HEK293 (cell line): ENCODE data around the gene GALNS.

Experiments
- CTCF ChIA-PET: fragments of 350-600 bp; formaldehyde crosslinking; extraction: SDS; loops from one replicate; lab custom pipeline; 2021; ENCODE audit warnings: antibody characterized with exemption; lab: Yijun Ruan, JAX
- POLR2A ChIA-PET: fragments of 300-600 bp; formaldehyde crosslinking; extraction: SDS; loops from one replicate; lab custom pipeline; 2020; ENCODE audit warnings: antibody characterized with exemption, inconsistent platforms; lab: Yijun Ruan, JAX
- H3K27ac ChIP-seq: fragments of 200-500 bp; sonication (Bioruptor generic); 2 replicates; pipeline ENCODE4 v1.5.1; 2014; ENCODE audit warnings: low read depth, low read length, control low read depth, inconsistent platforms; ENCODE audit errors: extremely low read depth
- H3K36me3 ChIP-seq, 2 experiments: fragments of 200-500 bp in 1 of 2; sonication (Bioruptor generic) in 1 of 2; 1 replicate in 1 of 2; 2 replicates in 1 of 2; pipeline ENCODE4 v1.5.1; 2014 to 2017; ENCODE audit warnings: inconsistent platforms in 2 of 2, low read length in 2 of 2; ENCODE audit not compliant: control insufficient read depth in 2 of 2, insufficient read depth in 1 of 2
- H3K4me1 ChIP-seq: fragments of 200-500 bp; sonication (Bioruptor generic); 2 replicates; pipeline ENCODE4 v1.5.1; 2014; ENCODE audit warnings: mild to moderate bottlenecking, low read length, inconsistent platforms; ENCODE audit not compliant: control insufficient read depth, insufficient read depth
- H3K4me3 ChIP-seq: 2 replicates; pipeline ENCODE4 v1.5.1; 2011; ENCODE audit warnings: low read depth, mild to moderate bottlenecking, control low read depth, low read length, moderate library complexity
- H3K9me3 ChIP-seq: fragments of 200-500 bp; sonication (Bioruptor generic); 2 replicates; pipeline ENCODE4 v1.5.1; 2014; ENCODE audit warnings: low read depth, low read length, inconsistent platforms; ENCODE audit not compliant: control insufficient read depth, insufficient read depth
- HOXA7 ChIP-seq: sonication (generic); formaldehyde crosslinking; IDR thresholded peaks from 2 replicates; pipeline ENCODE4 v1.8.1; 2022; ENCODE audit warnings: missing genetic modification reagents, borderline replicate concordance
- IKZF3 ChIP-seq: fragments of 450-650 bp; IDR thresholded peaks from 2 replicates; pipeline ENCODE4 v1.5.0; 2018; ENCODE audit warnings: missing biosample characterization, mild to moderate bottlenecking, missing genetic modification characterization, moderate library complexity
- KLF1 ChIP-seq: fragments of 450-650 bp; formaldehyde crosslinking; IDR thresholded peaks from 2 replicates; pipeline ENCODE4 v1.5.1; 2016; ENCODE audit warnings: missing biosample characterization, missing genetic modification characterization
- KLF9 ChIP-seq: fragments of 450-650 bp; formaldehyde crosslinking; IDR thresholded peaks from 2 replicates; pipeline ENCODE4 v1.5.1; 2016; ENCODE audit warnings: missing biosample characterization, missing genetic modification characterization, low read depth
- OVOL3 ChIP-seq: fragments of 450-650 bp; formaldehyde crosslinking; IDR thresholded peaks from 2 replicates; pipeline ENCODE4 v1.5.1; 2016; ENCODE audit warnings: missing biosample characterization, missing genetic modification characterization
- PRDM1 ChIP-seq: fragments of 450-650 bp; formaldehyde crosslinking; IDR thresholded peaks from 2 replicates; pipeline ENCODE4; 2016; ENCODE audit warnings: missing biosample characterization, missing genetic modification characterization
- ZFHX2 ChIP-seq: fragments of 450-650 bp; formaldehyde crosslinking; conservative IDR thresholded peaks from 2 replicates; pipeline ENCODE4 v1.5.1; 2016; ENCODE audit warnings: missing biosample characterization, missing genetic modification characterization
- ZIC2 ChIP-seq: fragments of 450-650 bp; formaldehyde crosslinking; IDR thresholded peaks from 2 replicates; pipeline ENCODE4 v1.5.1; 2016; ENCODE audit warnings: missing biosample characterization, missing genetic modification characterization
- ZNF112 ChIP-seq: fragments of 450-650 bp; formaldehyde crosslinking; IDR thresholded peaks from 2 replicates; pipeline ENCODE4 v1.5.0; 2017; ENCODE audit warnings: missing biosample characterization, missing genetic modification characterization
- ZNF121 ChIP-seq: fragments of 450-650 bp; formaldehyde crosslinking; IDR thresholded peaks from 2 replicates; pipeline ENCODE4 v1.5.1; 2016; ENCODE audit warnings: missing biosample characterization, missing genetic modification characterization
- ZNF157 ChIP-seq: fragments of 450-650 bp; formaldehyde crosslinking; IDR thresholded peaks from 2 replicates; pipeline ENCODE4 v1.5.1; 2016; ENCODE audit warnings: missing biosample characterization, missing genetic modification characterization
- ZNF19 ChIP-seq: fragments of 450-650 bp; formaldehyde crosslinking; IDR thresholded peaks from 2 replicates; pipeline ENCODE4; 2016; ENCODE audit warnings: missing biosample characterization, missing genetic modification characterization, low read depth
- ZNF202 ChIP-seq: fragments of 450-650 bp; formaldehyde crosslinking; IDR thresholded peaks from 2 replicates; pipeline ENCODE4 v1.5.1; 2016; ENCODE audit warnings: missing biosample characterization, missing genetic modification characterization, borderline replicate concordance
- ZNF354C ChIP-seq: fragments of 450-650 bp; formaldehyde crosslinking; IDR thresholded peaks from 2 replicates; pipeline ENCODE4 v1.5.1; 2016; ENCODE audit warnings: missing biosample characterization, missing genetic modification characterization, low read depth, borderline replicate concordance
- ZNF366 ChIP-seq: fragments of 450-650 bp; formaldehyde crosslinking; conservative IDR thresholded peaks from 2 replicates; pipeline ENCODE4 v1.5.1; 2016; ENCODE audit warnings: missing biosample characterization, missing genetic modification characterization
- ZNF560 ChIP-seq: fragments of 450-650 bp; formaldehyde crosslinking; IDR thresholded peaks from 2 replicates; pipeline ENCODE4 v1.5.1; 2017; ENCODE audit warnings: missing biosample characterization, missing genetic modification characterization, borderline replicate concordance
- ZNF76 ChIP-seq: fragments of 450-650 bp; formaldehyde crosslinking; IDR thresholded peaks from 2 replicates; pipeline ENCODE4; 2016; ENCODE audit warnings: low read depth, missing biosample characterization, missing genetic modification characterization, borderline replicate concordance
- ZXDB ChIP-seq: fragments of 450-650 bp; formaldehyde crosslinking; IDR thresholded peaks from 2 replicates; pipeline ENCODE4 v1.5.1; 2016; ENCODE audit warnings: missing biosample characterization, missing genetic modification characterization
- TF ChIP-seq, protein P1 (sequence below): fragments of 450-650 bp; formaldehyde crosslinking; IDR thresholded peaks from 2 replicates; pipeline ENCODE4 v1.5.1; 2017; ENCODE audit warnings: missing biosample characterization, mild to moderate bottlenecking, missing genetic modification characterization, moderate library complexity
- TF ChIP-seq, protein P2 (sequence below): fragments of 450-650 bp; formaldehyde crosslinking; IDR thresholded peaks from 2 replicates; pipeline ENCODE4 v1.5.1; 2016; ENCODE audit warnings: missing biosample characterization, missing genetic modification characterization
- TF ChIP-seq, protein P3 (sequence below): fragments of 450-650 bp; formaldehyde crosslinking; IDR thresholded peaks from 2 replicates; pipeline ENCODE4 v1.5.1; 2016; ENCODE audit warnings: missing biosample characterization, missing genetic modification characterization
- TF ChIP-seq, protein P4 (sequence below): fragments of 450-650 bp; formaldehyde crosslinking; IDR thresholded peaks from 2 replicates; pipeline ENCODE4 v1.5.1; 2017; ENCODE audit warnings: missing biosample characterization, missing genetic modification characterization

GALNS gene

DNA sequence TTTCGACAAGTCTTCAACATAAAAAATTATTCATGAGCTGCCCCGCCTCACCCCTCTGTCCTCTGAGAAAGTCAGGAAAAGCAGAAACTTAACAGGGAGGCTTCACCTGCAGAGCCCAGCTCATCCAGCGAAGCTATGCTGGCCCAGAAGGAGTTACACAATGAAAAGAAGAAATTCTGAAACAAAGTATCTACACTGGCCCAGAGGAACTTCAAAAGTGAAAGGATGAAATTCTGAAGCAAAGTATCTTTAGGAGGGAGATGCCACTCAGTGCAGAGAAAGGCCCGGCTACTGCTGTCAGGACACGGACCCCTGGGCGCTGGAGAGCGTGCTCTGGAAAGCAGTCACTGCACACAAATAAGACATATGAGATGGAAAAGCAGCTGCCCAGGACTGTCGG, 1.6 kb downstream of the GALNS start:
- no peak overlapping the region for H3K27ac ChIP-seq
- peaks cover 0 to 22% of the 10 kb centered on the region in 2 experiments; a peak in 1 of 3 replicates for H3K36me3 ChIP-seq
- ChIA-PET CTCF (no interaction called here), POLR2A (no interaction called here)
- TF ChIP-seq KLF1 (tag by site-specific recombination) = no peak
- TF ChIP-seq, protein P1, sequence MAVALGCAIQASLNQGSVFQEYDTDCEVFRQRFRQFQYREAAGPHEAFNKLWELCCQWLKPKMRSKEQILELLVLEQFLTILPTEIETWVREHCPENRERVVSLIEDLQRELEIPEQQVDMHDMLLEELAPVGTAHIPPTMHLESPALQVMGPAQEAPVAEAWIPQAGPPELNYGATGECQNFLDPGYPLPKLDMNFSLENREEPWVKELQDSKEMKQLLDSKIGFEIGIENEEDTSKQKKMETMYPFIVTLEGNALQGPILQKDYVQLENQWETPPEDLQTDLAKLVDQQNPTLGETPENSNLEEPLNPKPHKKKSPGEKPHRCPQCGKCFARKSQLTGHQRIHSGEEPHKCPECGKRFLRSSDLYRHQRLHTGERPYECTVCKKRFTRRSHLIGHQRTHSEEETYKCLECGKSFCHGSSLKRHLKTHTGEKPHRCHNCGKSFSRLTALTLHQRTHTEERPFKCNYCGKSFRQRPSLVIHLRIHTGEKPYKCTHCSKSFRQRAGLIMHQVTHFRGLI (tag by site-specific recombination) = no peak
- TF ChIP-seq ZIC2 (tag by site-specific recombination) = no peak
- TF ChIP-seq, protein P2, sequence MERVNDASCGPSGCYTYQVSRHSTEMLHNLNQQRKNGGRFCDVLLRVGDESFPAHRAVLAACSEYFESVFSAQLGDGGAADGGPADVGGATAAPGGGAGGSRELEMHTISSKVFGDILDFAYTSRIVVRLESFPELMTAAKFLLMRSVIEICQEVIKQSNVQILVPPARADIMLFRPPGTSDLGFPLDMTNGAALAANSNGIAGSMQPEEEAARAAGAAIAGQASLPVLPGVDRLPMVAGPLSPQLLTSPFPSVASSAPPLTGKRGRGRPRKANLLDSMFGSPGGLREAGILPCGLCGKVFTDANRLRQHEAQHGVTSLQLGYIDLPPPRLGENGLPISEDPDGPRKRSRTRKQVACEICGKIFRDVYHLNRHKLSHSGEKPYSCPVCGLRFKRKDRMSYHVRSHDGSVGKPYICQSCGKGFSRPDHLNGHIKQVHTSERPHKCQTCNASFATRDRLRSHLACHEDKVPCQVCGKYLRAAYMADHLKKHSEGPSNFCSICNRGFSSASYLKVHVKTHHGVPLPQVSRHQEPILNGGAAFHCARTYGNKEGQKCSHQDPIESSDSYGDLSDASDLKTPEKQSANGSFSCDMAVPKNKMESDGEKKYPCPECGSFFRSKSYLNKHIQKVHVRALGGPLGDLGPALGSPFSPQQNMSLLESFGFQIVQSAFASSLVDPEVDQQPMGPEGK (tag by site-specific recombination) = no peak
- no peak for TF ChIP-seq ZNF19 (tag by site-specific recombination)
- TF ChIP-seq HOXA7 (CRISPR knock-in tag) = no peak
- no peak for TF ChIP-seq ZNF354C (tag by site-specific recombination)
- no peak for TF ChIP-seq IKZF3
- no peak for TF ChIP-seq ZNF157 (tag by site-specific recombination)
- no peak for TF ChIP-seq ZNF76 (tag by site-specific recombination)
- TF ChIP-seq, protein P3, sequence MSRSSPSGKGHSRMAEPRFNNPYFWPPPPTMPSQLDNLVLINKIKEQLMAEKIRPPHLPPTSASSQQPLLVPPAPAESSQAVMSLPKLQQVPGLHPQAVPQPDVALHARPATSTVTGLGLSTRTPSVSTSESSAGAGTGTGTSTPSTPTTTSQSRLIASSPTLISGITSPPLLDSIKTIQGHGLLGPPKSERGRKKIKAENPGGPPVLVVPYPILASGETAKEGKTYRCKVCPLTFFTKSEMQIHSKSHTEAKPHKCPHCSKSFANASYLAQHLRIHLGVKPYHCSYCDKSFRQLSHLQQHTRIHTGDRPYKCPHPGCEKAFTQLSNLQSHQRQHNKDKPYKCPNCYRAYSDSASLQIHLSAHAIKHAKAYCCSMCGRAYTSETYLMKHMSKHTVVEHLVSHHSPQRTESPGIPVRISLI = no peak
- TF ChIP-seq ZXDB (tag by site-specific recombination) = no peak
- TF ChIP-seq OVOL3 (tag by site-specific recombination) = no peak
- no peak for TF ChIP-seq ZNF560
- TF ChIP-seq ZFHX2 = no peak
- TF ChIP-seq, protein P4, sequence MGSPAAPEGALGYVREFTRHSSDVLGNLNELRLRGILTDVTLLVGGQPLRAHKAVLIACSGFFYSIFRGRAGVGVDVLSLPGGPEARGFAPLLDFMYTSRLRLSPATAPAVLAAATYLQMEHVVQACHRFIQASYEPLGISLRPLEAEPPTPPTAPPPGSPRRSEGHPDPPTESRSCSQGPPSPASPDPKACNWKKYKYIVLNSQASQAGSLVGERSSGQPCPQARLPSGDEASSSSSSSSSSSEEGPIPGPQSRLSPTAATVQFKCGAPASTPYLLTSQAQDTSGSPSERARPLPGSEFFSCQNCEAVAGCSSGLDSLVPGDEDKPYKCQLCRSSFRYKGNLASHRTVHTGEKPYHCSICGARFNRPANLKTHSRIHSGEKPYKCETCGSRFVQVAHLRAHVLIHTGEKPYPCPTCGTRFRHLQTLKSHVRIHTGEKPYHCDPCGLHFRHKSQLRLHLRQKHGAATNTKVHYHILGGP = no peak
- no peak for TF ChIP-seq ZNF202 (tag by site-specific recombination)
- no peak for TF ChIP-seq ZNF112 (tag by site-specific recombination)
- TF ChIP-seq PRDM1 (tag by site-specific recombination) = no peak
- TF ChIP-seq ZNF121 (tag by site-specific recombination) = no peak
- no peak overlapping the region for H3K4me3 ChIP-seq
- no peaks in the 10 kb centered on the region for H3K9me3 ChIP-seq
- H3K4me1 ChIP-seq = no peaks in the 10 kb centered on the region

DNA sequence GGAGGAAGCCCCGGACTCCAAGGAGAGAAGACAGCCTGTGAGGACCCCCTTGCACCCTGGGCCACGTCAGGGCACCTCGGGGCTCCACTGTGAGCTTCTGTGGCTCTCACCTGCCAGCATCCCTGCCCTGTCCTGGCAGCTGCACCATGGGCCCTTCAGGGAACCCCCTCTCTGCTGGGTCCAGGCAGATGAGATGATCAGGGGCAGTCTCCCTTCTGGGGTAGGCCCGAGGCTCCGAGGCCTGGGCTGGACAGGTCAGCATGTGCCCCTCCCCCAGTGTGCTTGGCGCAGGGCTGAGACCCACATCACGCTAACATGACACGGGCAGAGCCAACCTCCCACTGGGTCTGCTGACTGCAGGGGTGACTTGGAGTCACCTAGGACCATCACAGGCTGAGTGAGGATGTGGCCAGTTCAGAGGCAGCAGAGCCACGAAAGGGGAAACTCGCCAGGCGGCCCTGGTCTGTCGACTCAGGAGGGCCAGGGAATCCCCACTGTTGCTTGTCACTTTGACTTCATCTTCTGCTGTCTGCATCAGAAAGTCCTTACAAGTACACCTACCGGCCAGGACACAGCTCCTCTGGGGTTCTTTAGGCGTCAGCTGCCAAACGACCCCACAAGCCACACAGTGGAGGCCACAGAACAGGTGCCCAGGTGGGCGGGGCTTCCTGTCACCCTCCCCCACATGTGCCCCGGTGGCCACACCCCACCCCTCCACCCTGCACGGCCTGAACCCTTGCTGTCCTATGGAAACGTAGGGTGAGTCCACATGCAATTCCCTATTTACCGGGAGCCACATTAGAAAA, 2.2 kb downstream of the GALNS start:
- H3K36me3 ChIP-seq = peaks cover 0 to 16% of the 10 kb centered on the region in 2 experiments; a peak in 1 of 3 replicates
- H3K4me3 ChIP-seq = no peak overlapping the region
- H3K4me1 ChIP-seq = no peaks in the 10 kb centered on the region
- H3K27ac ChIP-seq = no peak overlapping the region
- CTCF ChIA-PET = interaction anchor here (0.6 kb wide), 1 partner anchor 111 kb away, joined by 3 read pairs; no protein-coding TSS in a partner anchor
- H3K9me3 ChIP-seq = no peaks in the 10 kb centered on the region
- POLR2A ChIA-PET = no interaction called here
- TF ChIP-seq KLF9 (tag by site-specific recombination) (0 out of 2 replicates have a peak, but pooled peaks have one; percentile 15), ZNF366 (tag by site-specific recombination) (no peak), KLF1 (tag by site-specific recombination) (peak; percentile 45; the same call in 1 of the 2 replicates)
